Activated CD4-positive, alpha-beta T cell treated with anti-CD3 and anti-CD28 coated beads, Interleukin-2, amount 10 ng/mL, durations not matched to agents 24 days and 14 days (primary cell): ENCODE data around the gene SPINDOC. TPM values are rescaled to one million over a fixed set of nuclear protein-coding genes. Genes with fewer than 3 reads are reported as not detected.

Source experiments
- DNase-seq: peaks from one replicate; pipeline ENCODE4 v3.0.0; 2022
- H3K27ac Mint-ChIP-seq: one replicate; pipeline ENCODE4 v1.8.0; 2022; ENCODE audit warnings: mild to moderate bottlenecking, mixed read lengths
- H3K27me3 Mint-ChIP-seq: one replicate; pipeline ENCODE4 v1.8.0; 2022; ENCODE audit warnings: mixed read lengths
- H3K36me3 Mint-ChIP-seq: one replicate; pipeline ENCODE4 v1.8.0; 2022; ENCODE audit warnings: low read depth, mild to moderate bottlenecking, mixed read lengths
- H3K4me1 Mint-ChIP-seq: one replicate; pipeline ENCODE4 v1.8.0; 2021; ENCODE audit warnings: mixed read lengths
- H3K4me3 Mint-ChIP-seq: one replicate; pipeline ENCODE4 v1.8.0; 2022; ENCODE audit warnings: mild to moderate bottlenecking, moderate library complexity, mixed read lengths
- H3K9me3 Mint-ChIP-seq: one replicate; pipeline ENCODE4 v1.8.0; 2021; ENCODE audit warnings: mixed read lengths
- intact Hi-C: fragments of 100-400 bp; cut with micrococcal nuclease; formaldehyde crosslinking; loops from one replicate; pipeline ENCODE4 v1.15.1; 2023
- total RNA-seq: library from RNA; stranded (reverse); gene quantifications from 2 replicates; pipeline ENCODE4 v1.2.3, GENCODE V29; 2022

Gene SPINDOC
- total RNA-seq, 1 donor from 2014 or later: 65.8 TPM

DNA sequence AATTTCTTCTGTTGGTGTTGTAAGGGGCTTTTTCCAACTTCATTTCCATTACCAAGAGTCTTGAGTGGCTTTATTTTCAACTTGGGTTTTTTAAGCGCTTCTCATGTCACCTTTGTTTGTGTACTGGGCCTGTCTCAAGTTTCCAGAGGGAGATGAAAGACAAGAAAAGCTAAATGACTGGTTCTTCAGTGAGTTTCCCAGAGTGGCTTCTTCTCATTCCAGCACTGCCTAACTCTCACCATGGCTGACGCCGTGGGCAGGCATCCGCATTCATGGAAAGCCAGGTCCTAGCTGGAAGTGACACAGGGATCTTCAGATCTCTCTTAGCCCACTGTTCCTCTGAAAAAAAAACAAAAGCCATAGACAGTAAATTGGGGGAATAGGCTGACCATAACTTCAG lies 54.3 kb downstream of the SPINDOC start:
- intact Hi-C loops: no loop called here
- no peak for DNase-seq
- peaks cover 23% of the 10 kb centered on the region for H3K36me3 Mint-ChIP-seq
- H3K27me3 Mint-ChIP-seq: no peaks in the 10 kb centered on the region
- H3K27ac Mint-ChIP-seq: no peak overlapping the region
- no peaks in the 10 kb centered on the region for H3K9me3 Mint-ChIP-seq
- H3K4me1 Mint-ChIP-seq: peaks cover 67% of the 10 kb centered on the region
- no peak overlapping the region for H3K4me3 Mint-ChIP-seq

DNA sequence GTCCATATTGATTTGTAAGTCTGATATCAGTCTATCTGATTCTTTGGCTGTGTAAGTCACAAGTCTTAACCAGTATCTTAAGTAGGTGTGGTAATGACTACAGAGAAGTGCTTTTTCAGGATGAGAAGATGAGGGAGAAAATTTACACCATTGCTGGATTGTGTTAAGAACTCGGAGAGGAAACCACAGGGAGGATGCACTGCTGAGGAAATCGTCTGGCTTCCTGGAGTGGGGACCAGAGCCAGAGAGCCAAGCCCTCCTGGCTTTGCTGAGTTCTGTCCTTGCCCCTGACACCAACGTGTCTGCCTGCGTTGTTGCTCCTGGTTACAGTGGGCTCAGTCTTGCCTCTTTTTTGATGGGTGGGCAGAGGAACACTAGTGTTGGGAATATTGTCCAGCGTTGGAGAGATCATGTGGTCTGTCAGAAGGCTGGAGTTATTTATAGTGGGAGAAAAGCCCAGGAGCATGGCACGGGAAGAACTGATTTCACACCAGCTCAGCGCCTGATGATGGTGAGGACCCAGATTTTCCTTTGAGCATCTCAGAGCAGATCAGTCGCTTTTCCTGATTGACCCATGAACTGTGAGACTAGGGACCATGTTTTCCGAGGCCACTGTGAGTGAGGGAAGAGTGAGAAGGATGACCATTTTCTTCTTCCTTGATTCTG lies 55.3 kb downstream of the SPINDOC start:
- peaks cover 61% of the 10 kb centered on the region for H3K4me1 Mint-ChIP-seq
- intact Hi-C loops: loop anchor here (2.0 kb wide), 1 partner anchor 20 kb away; no protein-coding TSS in a partner anchor
- DNase-seq: no peak
- H3K27me3 Mint-ChIP-seq: no peaks in the 10 kb centered on the region
- no peak overlapping the region for H3K27ac Mint-ChIP-seq
- peaks cover 20% of the 10 kb centered on the region for H3K36me3 Mint-ChIP-seq
- H3K4me3 Mint-ChIP-seq: no peak overlapping the region
- no peaks in the 10 kb centered on the region for H3K9me3 Mint-ChIP-seq

DNA sequence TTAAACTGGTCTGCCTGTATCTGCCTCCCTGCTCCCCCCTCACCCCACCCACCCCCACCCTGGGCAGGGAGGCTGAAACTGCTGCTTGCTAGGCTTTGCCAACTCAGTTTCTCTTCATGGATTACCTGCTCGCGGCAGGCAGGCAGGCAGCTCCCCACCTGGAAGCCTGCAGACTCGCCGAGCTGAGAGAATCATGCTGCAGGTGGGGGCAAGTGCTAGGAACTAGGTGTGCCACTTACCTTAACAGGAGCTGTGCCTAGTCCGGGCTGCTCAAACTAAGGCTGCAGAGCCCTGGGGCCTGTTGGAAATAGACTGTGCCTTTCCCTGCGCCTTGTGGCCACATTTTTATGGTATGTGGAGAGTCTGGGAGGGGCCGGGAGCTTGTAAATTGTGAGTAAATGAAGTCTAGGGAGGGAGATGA lies 55.9 kb downstream of the SPINDOC start:
- DNase-seq: no peak
- Mint-ChIP-seq H3K27ac (peak overlapping the region; percentile 67), H3K4me1 (peaks cover 63% of the 10 kb centered on the region), H3K4me3 (peak overlapping the region; percentile 61), H3K36me3 (peaks cover 21% of the 10 kb centered on the region), H3K27me3 (no peaks in the 10 kb centered on the region), H3K9me3 (no peaks in the 10 kb centered on the region)
- intact Hi-C loops: loop anchor here (2.0 kb wide), 1 partner anchor 20 kb away; no protein-coding TSS in a partner anchor

DNA sequence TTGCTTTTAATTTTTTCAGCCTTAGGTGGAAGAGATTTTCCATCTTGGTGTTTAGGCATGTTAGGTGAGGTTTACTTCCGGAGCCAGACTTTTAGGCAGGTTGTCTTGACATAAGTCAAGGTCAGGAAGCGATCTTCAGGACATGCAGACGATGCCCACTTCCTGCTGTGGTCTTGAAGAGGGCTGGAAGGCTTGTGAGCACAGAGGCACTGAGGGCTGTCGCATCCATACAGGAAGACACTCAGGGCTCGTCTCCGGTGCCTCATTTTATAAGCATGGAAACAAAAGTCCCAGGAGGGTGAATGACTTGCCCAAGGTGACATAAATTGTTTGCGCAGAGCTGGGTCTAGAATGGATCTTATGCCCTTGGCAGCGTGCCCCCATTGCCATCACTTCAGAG lies 56.4 kb downstream of the SPINDOC start:
- H3K27me3 Mint-ChIP-seq: no peaks in the 10 kb centered on the region
- H3K36me3 Mint-ChIP-seq: peaks cover 23% of the 10 kb centered on the region
- H3K27ac Mint-ChIP-seq: peak overlapping the region; percentile 67
- peak; percentile 84 for DNase-seq
- H3K4me1 Mint-ChIP-seq: peaks cover 68% of the 10 kb centered on the region
- H3K4me3 Mint-ChIP-seq: peak overlapping the region; percentile 61
- H3K9me3 Mint-ChIP-seq: no peaks in the 10 kb centered on the region
- intact Hi-C loops: loop anchor here (2.0 kb wide), 1 partner anchor 19 kb away; no protein-coding TSS in a partner anchor

DNA sequence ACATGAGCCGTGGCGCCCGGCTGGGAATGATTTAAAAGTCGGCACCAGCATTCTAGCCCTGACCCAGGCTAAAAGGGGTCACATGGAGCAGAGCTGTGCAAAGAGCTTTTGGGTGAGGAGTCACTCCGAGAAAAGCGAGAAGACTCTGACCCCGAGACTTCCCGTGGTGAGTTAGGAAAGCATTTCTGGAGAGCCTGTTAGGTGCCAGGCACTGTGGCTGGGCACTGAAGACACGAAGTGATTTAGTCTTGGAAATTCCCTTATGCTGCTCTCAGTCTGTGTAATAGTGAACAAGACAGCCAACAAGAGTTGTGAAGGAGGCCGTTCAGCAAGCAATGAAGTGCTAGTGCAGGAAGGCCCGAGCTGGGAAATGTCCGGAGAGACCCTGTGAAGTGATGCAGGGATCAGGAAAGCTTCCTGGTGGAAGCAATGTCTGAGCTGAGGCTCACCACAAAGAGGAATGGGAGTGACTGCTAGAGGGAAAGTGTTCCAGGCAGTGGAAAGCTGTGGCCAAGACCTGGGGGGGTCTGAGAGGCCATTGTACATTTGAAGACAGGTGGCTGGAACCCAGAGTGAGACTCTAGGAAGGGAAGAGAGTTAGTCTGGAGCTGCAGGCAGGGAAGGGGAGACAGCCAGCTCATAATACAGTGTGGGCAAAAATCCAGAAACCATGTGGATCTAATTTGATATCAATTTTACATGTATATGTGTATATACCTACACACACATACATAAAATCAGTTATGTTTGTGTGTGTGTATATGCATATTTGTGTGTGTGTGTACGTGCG lies 57.3 kb downstream of the SPINDOC start:
- Mint-ChIP-seq H3K27me3 (no peaks in the 10 kb centered on the region), H3K36me3 (peaks cover 25% of the 10 kb centered on the region), H3K27ac (peak overlapping the region; percentile 70), H3K4me3 (peak overlapping the region; percentile 9), H3K9me3 (no peaks in the 10 kb centered on the region), H3K4me1 (peaks cover 66% of the 10 kb centered on the region)
- DNase-seq: no peak
- intact Hi-C loops: no loop called here

DNA sequence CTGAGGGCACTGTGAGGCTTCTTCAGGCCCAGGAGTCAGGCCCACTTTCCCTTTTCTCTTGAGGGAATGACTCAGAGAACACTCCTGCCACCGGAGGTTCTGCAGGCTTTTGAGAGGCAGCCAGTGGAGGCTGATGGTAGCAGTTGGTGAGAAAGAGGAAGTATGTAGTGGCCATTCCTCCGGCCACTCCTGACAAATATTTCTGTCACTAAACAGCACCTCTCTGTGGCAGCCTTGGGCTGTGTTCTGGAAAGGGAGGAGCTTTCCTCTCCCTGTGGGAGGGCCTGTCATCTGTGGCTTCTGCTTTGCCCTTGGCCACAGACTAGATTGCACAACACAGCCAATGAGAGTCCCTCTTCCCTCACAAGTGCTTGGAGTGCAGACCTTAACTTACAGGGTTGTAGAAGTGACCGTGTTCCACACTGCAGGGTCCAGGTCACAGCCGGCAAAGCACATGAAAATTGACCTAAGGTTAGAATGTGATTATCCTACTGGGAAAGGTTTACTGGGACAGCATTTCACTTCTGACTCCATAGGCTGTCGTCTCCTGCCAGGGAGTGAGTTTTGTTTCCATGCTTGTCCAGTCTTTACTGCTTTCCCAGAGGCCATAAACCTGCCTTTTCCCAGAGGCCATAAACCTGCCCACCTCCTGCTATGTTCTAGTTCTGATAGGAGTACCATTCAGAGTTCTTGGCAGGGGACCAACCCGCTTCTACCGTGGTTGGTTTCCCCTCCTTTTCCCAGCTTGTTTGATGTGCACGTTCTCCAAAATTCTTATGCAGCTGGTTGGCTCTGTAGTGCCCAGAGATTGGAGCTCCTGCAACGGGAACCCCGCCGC lies 58.9 kb downstream of the SPINDOC start:
- peak; percentile 85 for DNase-seq
- Mint-ChIP-seq H3K9me3 (no peaks in the 10 kb centered on the region), H3K27ac (peak overlapping the region; percentile 27), H3K4me3 (peak overlapping the region; percentile 10), H3K27me3 (no peaks in the 10 kb centered on the region), H3K4me1 (peaks cover 51% of the 10 kb centered on the region), H3K36me3 (peaks cover 23% of the 10 kb centered on the region)
- intact Hi-C loops: loop anchor here (1.0 kb wide), 1 partner anchor 35 kb away; no protein-coding TSS in a partner anchor

DNA sequence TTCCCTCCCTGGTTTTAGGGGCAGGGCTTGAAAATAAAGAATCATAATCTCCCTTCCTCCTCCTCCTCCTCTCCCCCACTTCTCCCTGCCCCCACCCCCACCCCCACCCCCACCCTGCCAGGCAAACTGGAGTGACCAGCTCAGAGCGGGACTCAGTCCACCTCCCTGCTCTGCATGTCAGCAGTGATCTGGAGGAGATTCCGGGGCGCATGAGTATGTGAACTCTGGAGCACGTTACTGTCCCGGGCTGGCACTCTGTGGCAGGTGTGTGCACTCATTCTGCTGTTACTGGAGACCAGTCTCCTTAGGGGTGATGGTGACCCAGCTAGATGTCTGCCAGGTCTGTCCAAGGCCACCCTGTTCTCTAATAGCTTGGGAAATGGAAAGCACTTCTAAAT lies 59.5 kb downstream of the SPINDOC start:
- Mint-ChIP-seq H3K27me3 (no peaks in the 10 kb centered on the region), H3K4me1 (peaks cover 48% of the 10 kb centered on the region), H3K27ac (no peak overlapping the region), H3K9me3 (no peaks in the 10 kb centered on the region), H3K36me3 (peaks cover 20% of the 10 kb centered on the region), H3K4me3 (no peak overlapping the region)
- DNase-seq: no peak
- intact Hi-C loops: loop anchor here (1.0 kb wide), 1 partner anchor 35 kb away; no protein-coding TSS in a partner anchor

DNA sequence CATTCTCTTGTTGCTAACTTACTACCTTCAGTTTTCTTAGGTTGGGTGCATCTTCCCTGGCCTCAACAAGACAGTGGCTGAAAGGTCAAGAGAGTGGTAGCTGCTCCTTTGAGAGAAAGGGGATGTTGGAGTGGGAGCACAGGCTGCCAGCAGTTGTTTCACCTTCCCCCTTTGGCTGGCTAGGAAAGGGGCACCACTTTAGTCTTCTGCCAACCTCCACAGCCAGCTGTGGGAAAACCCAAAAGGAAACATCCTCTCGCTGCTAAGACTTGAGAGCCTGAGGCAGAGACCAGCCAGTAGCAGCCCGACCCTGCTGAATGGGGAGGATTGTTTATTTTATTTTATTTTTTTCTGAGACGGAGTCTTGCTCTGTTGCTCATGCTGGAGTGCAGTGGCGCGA lies 60.1 kb downstream of the SPINDOC start:
- Mint-ChIP-seq H3K4me3 (no peak overlapping the region), H3K36me3 (peaks cover 19% of the 10 kb centered on the region), H3K27me3 (no peaks in the 10 kb centered on the region), H3K9me3 (no peaks in the 10 kb centered on the region), H3K27ac (peak overlapping the region; percentile 37), H3K4me1 (peaks cover 48% of the 10 kb centered on the region)
- intact Hi-C loops: no loop called here
- DNase-seq: no peak

DNA sequence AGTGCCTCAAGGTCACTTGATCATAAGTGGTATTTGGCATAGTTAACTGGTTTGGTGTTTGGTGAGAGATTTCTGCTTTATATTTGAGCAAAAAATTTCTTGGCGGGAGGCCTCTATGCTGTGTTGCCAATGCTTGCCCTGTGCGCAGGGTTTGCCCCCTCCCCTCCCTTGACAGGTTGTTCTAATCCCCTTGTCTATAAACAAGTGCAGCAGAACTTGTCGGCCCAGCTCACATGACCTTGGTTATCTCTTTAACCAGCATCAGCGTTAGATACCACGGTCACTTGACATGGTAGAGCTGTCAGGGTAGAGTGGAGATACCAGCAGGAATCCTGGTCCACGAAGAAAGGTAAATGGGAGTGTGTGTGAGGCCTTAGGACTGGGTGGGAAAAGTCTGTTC lies 61.3 kb downstream of the SPINDOC start:
- Mint-ChIP-seq H3K36me3 (peaks cover 18% of the 10 kb centered on the region), H3K27ac (no peak overlapping the region), H3K9me3 (no peaks in the 10 kb centered on the region), H3K27me3 (no peaks in the 10 kb centered on the region), H3K4me1 (peaks cover 37% of the 10 kb centered on the region), H3K4me3 (no peak overlapping the region)
- intact Hi-C loops: no loop called here
- DNase-seq: no peak

DNA sequence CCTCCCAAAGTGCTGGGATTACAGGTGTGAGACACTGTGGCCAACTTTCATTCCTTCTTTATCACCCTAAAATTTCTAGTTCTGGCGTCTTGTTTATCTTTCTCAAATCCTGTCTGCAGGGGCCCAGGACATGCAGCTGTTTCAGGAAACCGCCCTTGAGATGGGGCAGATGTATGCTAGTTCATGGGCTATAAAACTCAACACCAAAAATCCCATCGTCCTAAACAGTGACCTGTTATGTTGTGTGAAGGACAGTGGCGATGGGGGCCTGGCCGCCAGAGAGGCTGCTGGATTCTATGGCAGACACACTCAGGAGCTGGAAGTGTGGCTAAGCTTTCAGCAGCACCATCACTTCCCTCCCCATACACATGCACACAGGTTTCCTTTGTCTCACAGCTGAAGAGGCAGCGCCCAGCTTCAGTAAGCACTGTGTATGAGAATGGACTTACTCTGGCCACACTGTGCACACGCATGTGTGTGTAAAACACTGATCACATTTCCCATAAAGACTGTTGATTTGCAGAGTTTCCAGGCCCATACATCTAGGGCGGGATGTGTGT lies 62.3 kb downstream of the SPINDOC start:
- no peak overlapping the region for H3K4me3 Mint-ChIP-seq
- H3K27me3 Mint-ChIP-seq: no peaks in the 10 kb centered on the region
- no peak overlapping the region for H3K27ac Mint-ChIP-seq
- peaks cover 37% of the 10 kb centered on the region for H3K4me1 Mint-ChIP-seq
- no peaks in the 10 kb centered on the region for H3K9me3 Mint-ChIP-seq
- peaks cover 17% of the 10 kb centered on the region for H3K36me3 Mint-ChIP-seq
- intact Hi-C loops: no loop called here
- DNase-seq: no peak

DNA sequence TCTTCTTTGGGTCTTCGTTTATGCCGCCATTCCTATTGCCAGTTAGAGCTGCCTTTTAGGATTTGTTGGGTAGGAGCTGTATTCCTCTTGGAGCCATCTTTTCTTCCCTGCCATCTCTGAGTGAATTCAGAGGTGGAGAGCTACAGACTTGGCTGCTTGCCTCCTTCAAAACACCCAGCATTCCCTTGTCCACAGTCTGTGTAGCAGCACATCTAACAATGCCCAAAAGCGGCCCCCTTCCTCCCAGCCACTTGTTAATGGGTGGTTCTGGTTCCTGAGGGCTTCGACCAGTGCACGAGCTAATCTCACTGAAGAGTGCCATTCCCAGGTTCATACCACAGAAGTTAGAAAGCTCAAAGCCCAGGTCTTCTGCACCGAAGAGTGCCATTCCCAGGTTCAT lies 63.4 kb downstream of the SPINDOC start:
- intact Hi-C loops: no loop called here

More for the DNA sequence above, 63.4 kb downstream of the SPINDOC start:
- Mint-ChIP-seq H3K4me3 (no peak overlapping the region), H3K27me3 (no peaks in the 10 kb centered on the region), H3K27ac (no peak overlapping the region), H3K9me3 (no peaks in the 10 kb centered on the region), H3K4me1 (peaks cover 38% of the 10 kb centered on the region), H3K36me3 (peaks cover 20% of the 10 kb centered on the region)
- DNase-seq: no peak
